Measurements from ENCODE around the gene CLINT1.

GRCh38 chr5:157860898-157861890, 2.2 kb upstream of the CLINT1 start:
- TF ChIP-seq CTCF (IDR thresholded peaks at IDR 0.05) (no peak), ESRRA (IDR thresholded peaks at IDR 0.05; ENCODE audit: borderline replicate concordance, low read length) (no peak), EP300 (IDR thresholded peaks at IDR 0.05) (no peak), PHF8 (IDR thresholded peaks at IDR 0.05; ENCODE audit: borderline replicate concordance, low read depth) (no peak), USF2 (IDR thresholded peaks at IDR 0.05) (no peak), POLR2A (IDR thresholded peaks at IDR 0.05; ENCODE audit: low read length) (no peak), RCOR1 (IDR thresholded peaks at IDR 0.05; ENCODE audit: low read depth, low read length) (no peak), HOXB13 (CRISPR knock-in tag; IDR thresholded peaks at IDR 0.05; ENCODE audit: low read depth) (no peak)
